RPMI8226 (cell line): ENCODE results near the gene MDH1B.

ENCODE experiments used
- DNase-seq: peaks from one replicate; pipeline ENCODE4 v3.0.0-alpha.2; 2015

Gene MDH1B

GRCh38 chr2:206693399-206694137 lies 71.6 kb downstream of the MDH1B start:
- peak; percentile 65 for DNase-seq

- DNase-seq = no peak
These were observed 72.2 kb downstream of the MDH1B start for GRCh38 chr2:206692971-206693370.

- DNase-seq = no peak
These were observed 76.1 kb downstream of the MDH1B start for GRCh38 chr2:206688990-206689389.

GRCh38 chr2:206688453-206688852 lies 76.7 kb downstream of the MDH1B start:
- DNase-seq = peak; percentile 23
